Activated naive CD8-positive, alpha-beta T cell treated with anti-CD3 and anti-CD28 coated beads, Interleukin-2, amount 50 U/mL, for 24 hours (primary cell): ENCODE results near the gene VMAC.

Experiments used
- ATAC-seq: fragments of 150-1000 bp; cut with Tn5 transposase; one replicate; pipeline ENCODE4 v1.10.0; 2021
- DNase-seq: peaks from one replicate; pipeline ENCODE4 v3.0.0; 2021
- H3K27ac Mint-ChIP-seq: one replicate; pipeline ENCODE4 v1.8.0; 2021; ENCODE audit warnings: mild to moderate bottlenecking, mixed read lengths
- H3K27me3 Mint-ChIP-seq: one replicate; pipeline ENCODE4 v1.8.0; 2021; ENCODE audit warnings: mixed read lengths
- H3K36me3 Mint-ChIP-seq: one replicate; pipeline ENCODE4 v1.8.0; 2021; ENCODE audit warnings: low read depth, mixed read lengths
- H3K4me1 Mint-ChIP-seq: one replicate; pipeline ENCODE4 v1.8.0; 2021; ENCODE audit warnings: mixed read lengths
- H3K4me3 Mint-ChIP-seq: one replicate; pipeline ENCODE4 v1.8.0; 2021; ENCODE audit warnings: mild to moderate bottlenecking, moderate library complexity, mixed read lengths
- H3K9me3 Mint-ChIP-seq: one replicate; pipeline ENCODE4 v1.8.0; 2021; ENCODE audit warnings: mixed read lengths

Gene VMAC

GRCh38 chr19:5908773-5909442 is 4.2 kb downstream of the VMAC start:
- H3K27ac Mint-ChIP-seq = no peak overlapping the region
- DNase-seq (no peak), ATAC-seq (no peak)
- peaks cover 31% of the 10 kb centered on the region for H3K4me1 Mint-ChIP-seq
- H3K36me3 Mint-ChIP-seq = peaks cover 7% of the 10 kb centered on the region
- H3K27me3 Mint-ChIP-seq = no peaks in the 10 kb centered on the region
- no peaks in the 10 kb centered on the region for H3K9me3 Mint-ChIP-seq
- H3K4me3 Mint-ChIP-seq = no peak overlapping the region

- ATAC-seq = no peak
Observed at GRCh38 chr19:5910638-5910907, 5.9 kb downstream of the VMAC start.

DNA sequence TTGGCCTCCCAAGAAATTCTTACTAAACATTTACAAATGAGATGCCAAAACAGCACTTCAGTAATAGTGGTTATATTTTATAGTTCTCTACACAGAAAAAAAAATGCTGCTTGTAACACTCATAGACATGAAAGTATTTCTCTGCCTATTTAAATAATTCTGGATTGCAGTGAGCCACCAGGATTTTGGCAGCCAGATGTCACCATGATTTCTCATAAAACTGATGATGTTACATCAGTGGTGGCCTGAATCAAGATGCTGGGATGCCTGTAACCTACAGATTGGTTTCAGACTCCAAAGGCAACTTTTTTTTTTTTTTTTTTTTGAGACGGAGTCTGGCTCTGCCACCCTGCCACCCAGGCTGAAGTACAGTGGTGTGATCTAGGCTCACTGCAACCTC is 6.7 kb downstream of the VMAC start:
- peaks cover 17% of the 10 kb centered on the region for H3K4me1 Mint-ChIP-seq
- peaks cover 9% of the 10 kb centered on the region for H3K36me3 Mint-ChIP-seq
- H3K27me3 Mint-ChIP-seq = no peaks in the 10 kb centered on the region
- H3K4me3 Mint-ChIP-seq = no peak overlapping the region
- H3K9me3 Mint-ChIP-seq = no peaks in the 10 kb centered on the region
- H3K27ac Mint-ChIP-seq = no peak overlapping the region
- no peak for ATAC-seq
- no peak for DNase-seq

More at GRCh38 chr19:5910638-5910907, 5.9 kb downstream of the VMAC start:
- no peaks in the 10 kb centered on the region for H3K27me3 Mint-ChIP-seq
- H3K4me1 Mint-ChIP-seq = peaks cover 24% of the 10 kb centered on the region
- no peaks in the 10 kb centered on the region for H3K9me3 Mint-ChIP-seq
- H3K36me3 Mint-ChIP-seq = peaks cover 7% of the 10 kb centered on the region
- DNase-seq = no peak
- H3K4me3 Mint-ChIP-seq = no peak overlapping the region
- H3K27ac Mint-ChIP-seq = no peak overlapping the region

DNA sequence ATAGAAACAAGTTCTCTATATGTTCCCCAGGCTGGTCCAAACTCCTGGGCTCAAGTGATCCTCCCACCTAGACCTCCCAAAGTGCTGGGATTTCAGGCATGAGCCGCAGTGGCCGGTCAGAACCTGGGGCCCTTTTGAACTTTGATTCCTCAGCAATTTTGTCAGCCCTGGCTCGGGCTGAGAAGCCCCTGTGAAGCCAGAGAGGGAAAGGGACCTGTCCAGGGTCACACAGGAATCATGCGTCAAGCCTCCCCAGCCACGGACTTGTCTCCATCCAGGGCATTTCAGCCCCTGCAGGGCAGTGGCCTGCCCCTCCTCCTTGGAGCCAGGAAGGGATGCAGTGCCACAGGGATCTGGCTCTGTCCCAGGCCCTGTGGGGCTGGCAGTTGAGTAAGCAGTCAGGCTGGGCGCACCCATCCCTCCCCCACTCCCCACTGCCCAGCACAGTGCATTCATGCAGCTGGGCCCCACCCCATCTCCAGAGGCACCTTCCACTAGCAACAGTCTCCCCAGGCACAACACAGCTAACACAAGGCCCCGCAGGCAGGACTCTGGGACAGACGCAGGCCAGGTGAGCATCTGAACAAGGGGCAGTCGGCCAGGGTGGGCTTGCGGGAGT is 9.2 kb downstream of the VMAC start, which contains the start of gene CAPS:
CAPS (plus strand) TSS at position 516 of the 619 bp plus-strand sequence. CDS start 153 bp downstream, outside the sequence.
- Mint-ChIP-seq H3K9me3 (no peaks in the 10 kb centered on the region), H3K27me3 (no peaks in the 10 kb centered on the region), H3K36me3 (peaks cover 5% of the 10 kb centered on the region), H3K27ac (no peak within 1 kb of the TSS), H3K4me3 (no peak within 1 kb of the TSS), H3K4me1 (no peaks in the 10 kb centered on the region)
- DNase-seq = no peak
- ATAC-seq = no peak

- DNase-seq = no peak
- no peaks in the 10 kb centered on the region for H3K4me1 Mint-ChIP-seq
- H3K27ac Mint-ChIP-seq = no peak overlapping the region
- no peak for ATAC-seq
- no peaks in the 10 kb centered on the region for H3K9me3 Mint-ChIP-seq
- no peaks in the 10 kb centered on the region for H3K27me3 Mint-ChIP-seq
- peaks cover 5% of the 10 kb centered on the region for H3K36me3 Mint-ChIP-seq
- H3K4me3 Mint-ChIP-seq = no peak overlapping the region
Observed at GRCh38 chr19:5914358-5914774, 9.7 kb downstream of the VMAC start.

DNA sequence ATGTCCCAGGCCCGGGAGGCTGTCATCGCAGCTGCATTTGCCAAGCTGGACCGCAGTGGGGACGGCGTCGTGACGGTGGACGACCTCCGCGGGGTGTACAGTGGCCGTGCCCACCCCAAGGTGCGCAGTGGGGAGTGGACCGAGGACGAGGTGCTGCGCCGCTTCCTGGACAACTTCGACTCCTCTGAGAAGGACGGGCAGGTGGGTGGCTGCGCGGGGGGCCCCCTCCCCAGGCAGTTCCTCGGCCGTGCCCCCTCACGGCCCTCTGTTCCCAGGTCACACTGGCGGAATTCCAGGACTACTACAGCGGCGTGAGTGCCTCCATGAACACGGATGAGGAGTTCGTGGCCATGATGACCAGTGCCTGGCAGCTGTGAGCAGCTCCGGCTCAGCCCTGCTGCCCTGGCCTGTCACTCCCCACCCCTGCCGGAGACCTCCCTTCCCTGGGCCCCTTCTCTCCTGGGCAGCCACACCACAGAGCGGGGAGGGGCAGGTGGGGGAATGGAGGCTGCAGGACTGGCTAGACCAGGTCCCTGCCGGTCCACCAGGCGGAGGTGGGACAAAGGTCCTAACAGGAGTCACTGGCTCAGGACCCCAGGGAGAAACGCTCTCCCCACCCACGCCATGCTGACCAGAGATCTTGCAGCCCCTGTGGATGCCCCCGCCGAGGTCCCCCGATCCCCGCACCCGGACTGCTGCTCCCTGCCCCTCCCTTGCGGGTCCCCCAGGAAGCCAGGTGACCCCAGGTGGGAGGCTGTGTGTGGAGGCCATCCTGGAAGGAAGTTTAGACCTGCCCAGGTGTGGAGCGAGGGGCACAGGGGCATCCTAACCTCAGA is 10.5 kb downstream of the VMAC start:
- H3K36me3 Mint-ChIP-seq = peaks cover 8% of the 10 kb centered on the region

DNA sequence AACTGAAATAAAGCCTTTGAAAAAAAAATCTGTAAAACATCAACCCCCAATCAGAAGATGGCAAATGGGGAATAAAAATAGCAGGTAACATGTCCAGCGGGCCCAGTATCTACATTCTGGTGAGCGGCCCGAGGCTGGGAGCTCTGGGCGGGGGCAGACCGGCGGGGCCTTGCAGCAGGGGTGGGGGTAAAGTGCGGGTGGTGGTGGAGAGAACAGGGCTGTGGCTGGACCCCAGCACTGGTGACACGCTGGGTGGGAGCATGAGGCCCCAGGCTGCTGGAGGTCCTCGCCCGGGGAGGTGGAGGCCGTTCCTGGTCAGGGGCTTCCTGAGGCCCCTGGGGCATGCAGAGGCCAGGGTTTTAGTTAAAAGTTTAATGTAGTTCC is 11.1 kb downstream of the VMAC start:
- H3K36me3 Mint-ChIP-seq = peaks cover 8% of the 10 kb centered on the region
- no peaks in the 10 kb centered on the region for H3K27me3 Mint-ChIP-seq
- H3K4me3 Mint-ChIP-seq = no peak overlapping the region
- no peak overlapping the region for H3K27ac Mint-ChIP-seq
- no peaks in the 10 kb centered on the region for H3K4me1 Mint-ChIP-seq
- ATAC-seq (no peak), DNase-seq (no peak)
- H3K9me3 Mint-ChIP-seq = no peaks in the 10 kb centered on the region

More for the DNA sequence above, 10.5 kb downstream of the VMAC start:
- no peaks in the 10 kb centered on the region for H3K27me3 Mint-ChIP-seq
- no peak overlapping the region for H3K4me3 Mint-ChIP-seq
- ATAC-seq (no peak), DNase-seq (no peak)
- no peak overlapping the region for H3K27ac Mint-ChIP-seq
- no peaks in the 10 kb centered on the region for H3K4me1 Mint-ChIP-seq
- H3K9me3 Mint-ChIP-seq = no peaks in the 10 kb centered on the region

- no peak overlapping the region for H3K4me3 Mint-ChIP-seq
- H3K36me3 Mint-ChIP-seq = peaks cover 8% of the 10 kb centered on the region
- DNase-seq = no peak
- no peak for ATAC-seq
- no peak overlapping the region for H3K27ac Mint-ChIP-seq
- no peaks in the 10 kb centered on the region for H3K27me3 Mint-ChIP-seq
- H3K9me3 Mint-ChIP-seq = no peaks in the 10 kb centered on the region
- H3K4me1 Mint-ChIP-seq = no peaks in the 10 kb centered on the region
Observed at GRCh38 chr19:5916181-5916708, 11.6 kb downstream of the VMAC start.

DNA sequence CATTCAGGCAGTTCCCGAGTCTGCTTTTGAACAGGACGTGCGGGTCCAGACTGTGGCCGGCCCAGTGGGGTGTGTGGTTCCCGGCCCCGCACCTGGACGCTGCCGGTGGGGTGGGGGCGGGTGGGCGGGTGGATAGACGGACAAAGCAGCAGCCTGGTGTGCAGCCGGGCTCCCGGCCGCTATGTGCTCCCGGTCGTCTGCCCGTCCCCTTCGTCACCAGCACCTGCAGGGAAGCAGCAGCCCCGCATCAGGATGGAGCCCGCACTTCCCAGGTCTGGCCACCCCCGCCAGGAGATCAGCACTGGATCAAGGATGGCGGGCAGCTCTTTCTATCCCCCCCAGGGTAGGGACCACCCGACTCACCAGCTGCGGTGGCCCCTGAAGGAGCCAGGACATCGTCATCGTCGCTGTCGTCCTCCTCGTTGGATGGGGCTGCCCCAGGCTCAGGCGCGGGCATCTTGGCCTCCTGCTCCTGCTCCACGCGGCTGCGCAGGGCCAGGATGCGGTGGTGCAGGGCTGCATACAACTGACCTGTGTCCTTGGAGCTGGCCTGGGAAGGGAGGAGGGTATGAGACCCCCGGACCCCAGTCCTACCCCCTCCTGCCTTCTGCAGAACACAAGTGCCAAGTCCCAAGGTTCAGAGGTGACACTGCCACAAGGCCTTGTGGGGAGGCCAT is 12.9 kb downstream of the VMAC start:
- DNase-seq (no peak), ATAC-seq (no peak)
- Mint-ChIP-seq H3K36me3 (peaks cover 15% of the 10 kb centered on the region), H3K4me3 (no peak overlapping the region), H3K9me3 (no peaks in the 10 kb centered on the region), H3K27ac (no peak overlapping the region), H3K4me1 (no peaks in the 10 kb centered on the region), H3K27me3 (no peaks in the 10 kb centered on the region)

DNA sequence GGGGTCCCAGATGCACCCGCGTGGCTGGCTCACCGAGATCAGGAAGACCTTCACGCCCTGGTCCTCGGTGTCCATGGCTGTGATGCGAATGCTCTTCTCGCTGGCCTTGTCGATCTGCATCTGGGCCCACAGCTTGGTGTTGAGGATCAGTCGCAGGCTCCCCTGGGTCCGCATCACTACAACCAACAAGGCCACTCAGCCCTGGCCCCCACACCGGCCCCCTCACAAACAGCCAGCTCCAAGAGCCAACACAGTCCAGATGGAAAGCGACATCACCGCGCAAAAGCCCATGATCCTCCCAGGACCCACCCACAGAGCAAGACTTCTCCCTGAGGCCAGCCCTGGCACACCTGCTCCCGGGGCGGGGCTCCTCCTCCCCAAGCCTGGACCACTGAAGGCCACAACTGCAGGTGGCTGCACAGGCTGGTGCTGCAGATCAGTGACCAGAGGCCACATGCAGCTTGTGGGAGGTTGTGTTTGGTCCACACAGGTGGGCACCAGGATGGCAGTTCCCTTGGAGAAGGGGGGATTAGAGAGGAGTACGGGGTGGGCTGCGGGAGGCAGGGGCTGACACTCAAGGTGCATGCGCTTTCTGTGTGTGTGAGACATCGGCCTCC is 13.9 kb downstream of the VMAC start:
- Mint-ChIP-seq H3K4me3 (no peak overlapping the region), H3K27ac (no peak overlapping the region), H3K4me1 (no peaks in the 10 kb centered on the region), H3K27me3 (no peaks in the 10 kb centered on the region), H3K9me3 (no peaks in the 10 kb centered on the region), H3K36me3 (peaks cover 20% of the 10 kb centered on the region)
- ATAC-seq (no peak), DNase-seq (no peak)

GRCh38 chr19:5921516-5922160 is 17.0 kb downstream of the VMAC start:
- Mint-ChIP-seq H3K4me1 (no peaks in the 10 kb centered on the region), H3K36me3 (peaks cover 21% of the 10 kb centered on the region), H3K27me3 (no peaks in the 10 kb centered on the region), H3K9me3 (no peaks in the 10 kb centered on the region), H3K27ac (peak overlapping the region; percentile 65), H3K4me3 (no peak overlapping the region)
- ATAC-seq = no peak
- no peak for DNase-seq

DNA sequence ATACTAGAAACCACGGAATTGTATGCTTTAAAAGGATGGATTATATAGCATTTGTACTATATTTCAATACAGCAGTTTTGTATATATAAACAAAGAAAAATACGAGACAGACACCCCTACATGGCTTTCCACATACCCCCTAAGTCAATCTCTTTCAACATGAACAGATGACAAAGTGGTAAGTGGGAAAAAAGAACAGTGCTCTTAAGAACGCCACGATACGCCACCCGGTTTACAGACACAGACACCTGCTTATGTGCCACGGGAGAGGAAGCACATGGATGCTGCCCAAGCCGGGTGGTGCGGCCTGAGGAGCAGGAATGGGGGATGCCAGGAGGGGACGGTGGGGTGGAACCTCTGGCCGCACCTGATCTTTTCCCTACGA is 17.5 kb downstream of the VMAC start:
- Mint-ChIP-seq H3K27ac (peak overlapping the region; percentile 65), H3K9me3 (no peaks in the 10 kb centered on the region), H3K4me1 (no peaks in the 10 kb centered on the region), H3K4me3 (no peak overlapping the region), H3K27me3 (no peaks in the 10 kb centered on the region), H3K36me3 (peaks cover 24% of the 10 kb centered on the region)
- ATAC-seq (no peak), DNase-seq (no peak)

- DNase-seq (no peak), ATAC-seq (no peak)
- Mint-ChIP-seq H3K27me3 (no peaks in the 10 kb centered on the region), H3K4me1 (no peaks in the 10 kb centered on the region), H3K27ac (peak overlapping the region; percentile 37), H3K36me3 (peaks cover 29% of the 10 kb centered on the region), H3K4me3 (no peak overlapping the region), H3K9me3 (no peaks in the 10 kb centered on the region)
Observed at GRCh38 chr19:5923356-5923755, 18.7 kb downstream of the VMAC start.
